WI38 (cell line): ENCODE measurements around the gene RPS5.

Experiments used
- H3K4me3 ChIP-seq: 2 replicates; pipeline ENCODE4 v1.5.1; 2011; ENCODE audit warnings: low read depth, mild to moderate bottlenecking, control low read depth, low read length
- TF ChIP-seq, protein P1 (sequence below): IDR thresholded peaks from 2 replicates; pipeline ENCODE4 v1.5.1; 2012; ENCODE audit warnings: low read depth, mild to moderate bottlenecking, control low read depth, low read length

The RPS5 gene

DNA sequence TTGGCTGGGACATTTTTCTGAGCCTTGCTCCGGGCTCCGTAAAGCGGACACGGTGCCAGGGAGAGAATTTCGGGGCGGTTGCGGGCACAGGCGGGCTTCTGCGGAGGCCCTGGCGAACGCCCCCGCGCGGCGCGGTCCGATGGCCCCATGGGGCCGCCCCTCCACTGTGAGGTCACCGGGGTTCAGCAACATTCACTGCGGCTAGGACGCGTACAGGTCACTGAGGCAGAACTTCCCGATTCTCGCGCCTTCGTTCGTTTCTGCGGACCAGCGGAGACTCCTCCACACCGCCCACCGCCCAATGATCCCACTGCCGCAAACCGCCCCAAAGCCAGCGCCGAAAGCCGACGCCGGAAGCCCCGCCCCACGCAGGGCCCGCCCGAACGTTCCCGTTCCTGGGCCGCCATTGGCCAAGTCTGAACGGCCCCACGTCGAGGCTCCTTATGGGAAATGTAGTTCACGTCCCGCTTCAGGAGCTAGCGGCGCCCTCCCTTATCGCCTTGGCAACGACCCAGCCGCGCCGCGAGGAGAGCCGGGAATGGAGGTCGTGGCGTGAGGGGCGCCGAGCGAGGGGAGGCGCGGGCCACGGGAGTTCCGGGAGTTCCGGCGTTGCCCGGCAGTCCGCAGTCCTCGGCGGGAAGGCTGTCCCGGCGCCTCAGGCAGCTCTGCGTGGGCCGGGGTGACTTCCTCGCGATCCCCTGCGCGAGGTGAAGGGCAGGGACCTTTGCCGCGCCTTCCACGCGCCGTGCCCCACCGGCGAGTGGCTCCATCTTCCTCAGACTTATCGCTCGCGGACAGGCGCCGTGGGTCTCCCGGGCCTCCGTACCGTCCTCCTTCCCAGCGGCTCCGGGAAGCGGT is 21.3 kb downstream of the RPS5 start, which contains the start of gene ZNF584:
Gene ZNF584 (plus strand): TSS at position 498 of the 858 bp plus-strand sequence. CDS start 499 bp downstream, outside the sequence.
- TF ChIP-seq, protein P1, sequence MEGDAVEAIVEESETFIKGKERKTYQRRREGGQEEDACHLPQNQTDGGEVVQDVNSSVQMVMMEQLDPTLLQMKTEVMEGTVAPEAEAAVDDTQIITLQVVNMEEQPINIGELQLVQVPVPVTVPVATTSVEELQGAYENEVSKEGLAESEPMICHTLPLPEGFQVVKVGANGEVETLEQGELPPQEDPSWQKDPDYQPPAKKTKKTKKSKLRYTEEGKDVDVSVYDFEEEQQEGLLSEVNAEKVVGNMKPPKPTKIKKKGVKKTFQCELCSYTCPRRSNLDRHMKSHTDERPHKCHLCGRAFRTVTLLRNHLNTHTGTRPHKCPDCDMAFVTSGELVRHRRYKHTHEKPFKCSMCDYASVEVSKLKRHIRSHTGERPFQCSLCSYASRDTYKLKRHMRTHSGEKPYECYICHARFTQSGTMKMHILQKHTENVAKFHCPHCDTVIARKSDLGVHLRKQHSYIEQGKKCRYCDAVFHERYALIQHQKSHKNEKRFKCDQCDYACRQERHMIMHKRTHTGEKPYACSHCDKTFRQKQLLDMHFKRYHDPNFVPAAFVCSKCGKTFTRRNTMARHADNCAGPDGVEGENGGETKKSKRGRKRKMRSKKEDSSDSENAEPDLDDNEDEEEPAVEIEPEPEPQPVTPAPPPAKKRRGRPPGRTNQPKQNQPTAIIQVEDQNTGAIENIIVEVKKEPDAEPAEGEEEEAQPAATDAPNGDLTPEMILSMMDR, result no peak
- H3K4me3 ChIP-seq, result peak within 1 kb of the TSS; percentile 82

DNA sequence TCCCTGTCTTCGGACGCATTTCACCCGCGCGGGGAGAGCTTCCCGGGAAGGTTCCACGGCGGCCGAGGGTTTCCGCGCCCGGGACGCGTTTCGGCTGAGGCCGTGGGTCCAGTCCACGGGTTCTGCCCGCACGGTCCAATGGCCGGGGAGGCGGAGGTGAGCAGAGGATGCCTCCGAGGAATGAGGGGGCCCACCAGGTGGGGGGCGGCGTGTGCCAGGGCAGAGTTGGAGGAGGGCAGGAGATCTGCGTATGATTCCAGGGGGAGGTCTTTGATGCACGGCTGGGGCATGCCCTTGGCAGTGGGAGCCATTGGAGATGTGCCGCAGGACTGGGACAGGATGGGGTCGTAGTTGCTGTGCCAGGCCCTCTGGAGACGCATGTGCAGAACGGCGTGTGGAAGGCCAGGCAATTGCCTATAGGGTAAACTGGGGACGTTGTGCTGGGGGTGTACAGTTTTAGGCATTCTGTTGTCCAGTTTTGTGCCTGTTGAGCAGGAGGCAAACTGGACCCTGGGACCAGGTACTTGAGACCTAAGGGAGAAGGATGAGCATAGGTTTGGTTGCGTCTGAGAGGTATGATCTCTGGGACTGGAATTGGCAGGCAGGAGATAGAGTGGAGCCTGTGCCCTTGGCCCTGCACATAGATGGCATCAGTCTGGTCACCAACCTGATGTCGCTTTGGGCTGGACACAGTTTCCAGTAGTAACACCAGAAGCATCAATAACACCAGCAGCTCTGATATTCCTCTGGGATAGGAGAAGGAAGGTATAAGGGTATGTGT is 22.1 kb downstream of the RPS5 start:
- TF ChIP-seq, protein P1, result no peak
- peak overlapping the region; percentile 82 for H3K4me3 ChIP-seq

DNA sequence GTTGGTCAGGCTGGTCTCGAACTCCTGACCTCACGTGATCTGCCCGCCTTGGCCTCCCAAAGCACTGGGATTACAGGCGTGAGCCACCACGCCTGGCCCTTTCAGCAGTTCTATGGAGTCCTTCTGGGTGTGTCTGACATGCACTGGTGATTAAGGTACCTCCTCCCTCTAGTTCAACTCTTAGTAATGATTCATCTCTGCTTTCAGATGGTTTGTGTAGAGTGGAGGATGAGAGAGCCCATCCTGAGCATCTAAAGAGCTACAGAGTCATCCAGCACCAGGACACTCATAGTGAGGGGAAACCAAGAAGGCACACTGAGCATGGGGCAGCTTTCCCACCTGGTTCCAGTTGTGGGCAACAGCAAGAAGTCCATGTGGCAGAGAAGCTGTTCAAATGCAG is 29.5 kb downstream of the RPS5 start:
- TF ChIP-seq, protein P1, result no peak
- H3K4me3 ChIP-seq, result no peak overlapping the region

DNA sequence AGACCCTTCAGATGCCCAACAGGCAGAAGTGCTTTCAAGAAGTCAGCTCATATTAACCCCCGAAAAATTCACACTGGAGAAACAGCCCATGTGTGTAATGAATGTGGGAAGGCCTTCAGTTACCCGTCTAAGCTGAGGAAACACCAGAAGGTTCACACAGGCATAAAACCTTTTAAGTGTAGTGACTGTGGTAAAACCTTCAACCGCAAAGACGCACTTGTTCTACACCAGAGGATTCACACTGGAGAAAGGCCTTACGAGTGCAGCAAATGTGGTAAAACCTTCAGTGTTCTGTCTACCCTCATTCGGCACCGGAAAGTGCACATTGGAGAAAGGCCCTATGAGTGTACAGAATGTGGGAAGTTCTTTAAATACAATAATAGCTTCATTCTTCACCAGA is 30.0 kb downstream of the RPS5 start:
- TF ChIP-seq, protein P1, result no peak
- H3K4me3 ChIP-seq, result no peak overlapping the region

DNA sequence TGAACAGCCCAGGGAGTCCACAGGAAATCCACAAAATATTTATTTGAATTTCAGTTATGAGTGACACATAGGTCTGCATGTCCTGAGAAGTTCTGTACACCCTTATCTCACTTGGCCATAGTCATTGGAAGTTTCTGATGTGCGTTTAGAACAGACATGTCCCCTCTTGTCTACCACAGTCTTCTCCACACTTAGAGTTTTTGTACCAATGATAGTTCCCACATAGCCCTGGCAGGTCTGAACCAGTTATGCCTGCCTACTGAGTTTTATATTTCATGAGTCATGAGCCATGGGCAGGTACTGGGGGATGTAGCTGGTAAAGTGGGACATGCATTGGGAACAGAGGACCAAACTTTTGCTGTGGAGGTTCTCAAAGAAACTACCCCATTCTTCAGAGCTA is 41.5 kb downstream of the RPS5 start:
- TF ChIP-seq, protein P1, result no peak
- H3K4me3 ChIP-seq, result no peak overlapping the region

DNA sequence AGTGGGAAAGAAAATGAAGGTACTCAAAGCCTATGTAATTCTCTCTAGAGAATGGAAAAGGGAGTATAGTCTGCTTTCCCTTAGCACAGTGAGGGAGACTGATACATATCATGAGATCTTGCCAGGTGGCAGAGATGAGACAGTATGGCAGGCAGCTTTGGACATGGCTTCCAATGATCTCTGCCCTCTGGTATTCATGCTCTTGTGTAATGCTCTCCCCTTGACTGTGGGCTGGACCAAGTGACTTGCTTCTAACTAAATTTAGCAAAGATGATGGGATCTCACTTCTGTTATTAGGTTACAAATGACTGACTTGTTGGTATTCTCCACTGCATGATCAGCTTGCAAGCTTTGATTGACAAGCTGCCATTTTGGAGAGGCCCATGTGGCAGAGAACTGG is 42.7 kb downstream of the RPS5 start:
- no peak overlapping the region for H3K4me3 ChIP-seq
- TF ChIP-seq, protein P1, result no peak

DNA sequence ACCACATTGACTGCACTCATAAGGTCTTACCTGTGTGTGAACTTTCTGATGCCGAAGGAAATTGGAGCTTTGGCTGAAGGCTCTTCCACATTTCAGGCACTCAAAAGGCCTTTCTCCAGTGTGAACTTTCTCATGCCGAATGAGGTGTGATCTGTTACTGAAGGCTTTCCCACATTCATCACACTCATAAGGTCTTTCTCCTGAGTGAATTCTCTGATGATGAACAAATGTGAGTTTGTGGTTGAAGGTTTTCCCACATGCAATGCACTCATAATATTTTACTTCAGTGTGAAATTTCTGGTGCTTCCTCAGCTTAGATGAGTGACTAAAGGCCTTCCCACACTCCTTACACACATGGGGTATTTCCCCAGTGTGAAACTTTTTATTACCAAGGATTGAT is 47.1 kb downstream of the RPS5 start:
- TF ChIP-seq, protein P1, result no peak

More for the DNA sequence above, 47.1 kb downstream of the RPS5 start:
- H3K4me3 ChIP-seq, result no peak overlapping the region
